Neuron (in vitro differentiated cells): ENCODE data around the gene TBL2.
"Not testable (repeated sequence)": the region's sequence is repeated elsewhere in the genome, so short reads cannot be mapped to it uniquely, and the experiment has no call there.

Source experiments
- H2AFZ ChIP-seq: one replicate; pipeline ENCODE4 v1.6.1; 2013; ENCODE audit warnings: low read depth, mild to moderate bottlenecking, inconsistent platforms, low read length, moderate library complexity
- H3K27me3 ChIP-seq: one replicate; pipeline ENCODE4 v1.6.1; 2013; ENCODE audit warnings: low read length; ENCODE audit not compliant: insufficient read depth
- H3K36me3 ChIP-seq: one replicate; pipeline ENCODE4 v1.6.1; 2013; ENCODE audit warnings: low read length; ENCODE audit not compliant: insufficient read depth
- H3K4me1 ChIP-seq: one replicate; pipeline ENCODE4 v1.6.1; 2013; ENCODE audit warnings: low read length; ENCODE audit not compliant: insufficient read depth
- H3K4me3 ChIP-seq: 2 replicates; pipeline ENCODE4 v1.5.1; 2013; ENCODE audit warnings: mild to moderate bottlenecking, low read length, moderate library complexity
- H3K9me3 ChIP-seq: one replicate; pipeline ENCODE4 v1.6.1; 2013; ENCODE audit warnings: low read length

Gene TBL2

GRCh38 chr7:73530800-73531199, 47.6 kb downstream of the TBL2 start:
- Histone ChIP-seq H3K27me3 (no peaks in the 10 kb centered on the region), H3K36me3 (peaks cover 5% of the 10 kb centered on the region), H3K9me3 (no peaks in the 10 kb centered on the region), H3K4me3 (no peak overlapping the region), H3K4me1 (no peaks in the 10 kb centered on the region), H2AFZ (no peak overlapping the region)

- H3K36me3 ChIP-seq: no peaks in the 10 kb centered on the region
- no peak overlapping the region for H3K4me3 ChIP-seq
- no peak overlapping the region for H2AFZ ChIP-seq
- H3K9me3 ChIP-seq: no peaks in the 10 kb centered on the region
- no peaks in the 10 kb centered on the region for H3K4me1 ChIP-seq
- no peaks in the 10 kb centered on the region for H3K27me3 ChIP-seq
Measured at GRCh38 chr7:73526896-73527821, 51.2 kb downstream of the TBL2 start.

- H2AFZ ChIP-seq, H3K36me3 ChIP-seq, H3K4me3 ChIP-seq, H3K4me1 ChIP-seq, H3K27me3 ChIP-seq, H3K9me3 ChIP-seq: not testable (repeated sequence)
Measured at GRCh38 chr7:73526158-73526494, 52.3 kb downstream of the TBL2 start.

GRCh38 chr7:73522105-73522872, 56.1 kb downstream of the TBL2 start, which contains the start of gene BAZ1B:
TSS of gene BAZ1B (minus strand) at chr7:73522293. CDS start at chr7:73521933, 360 bp downstream.
- Histone ChIP-seq H3K4me3 (peak within 1 kb of the TSS; percentile 56), H3K27me3 (no peaks in the 10 kb centered on the region), H3K4me1 (peaks cover 20% of the 10 kb centered on the region), H2AFZ (peak within 1 kb of the TSS; percentile 13), H3K9me3 (no peaks in the 10 kb centered on the region), H3K36me3 (peaks cover 18% of the 10 kb centered on the region)

GRCh38 chr7:73521636-73522104, 56.7 kb downstream of the TBL2 start:
- H2AFZ ChIP-seq: peak overlapping the region; percentile 13
- H3K9me3 ChIP-seq: no peaks in the 10 kb centered on the region
- H3K4me1 ChIP-seq: peaks cover 20% of the 10 kb centered on the region
- no peaks in the 10 kb centered on the region for H3K27me3 ChIP-seq
- H3K4me3 ChIP-seq: peak overlapping the region; percentile 56
- peaks cover 23% of the 10 kb centered on the region for H3K36me3 ChIP-seq

- Histone ChIP-seq H3K27me3 (no peaks in the 10 kb centered on the region), H3K9me3 (no peaks in the 10 kb centered on the region), H3K4me1 (peaks cover 20% of the 10 kb centered on the region), H3K36me3 (peaks cover 30% of the 10 kb centered on the region), H3K4me3 (peak overlapping the region; percentile 56), H2AFZ (peak overlapping the region; percentile 13)
Measured at GRCh38 chr7:73520673-73521635, 57.4 kb downstream of the TBL2 start.

- H2AFZ ChIP-seq: no peak overlapping the region
- peaks cover 39% of the 10 kb centered on the region for H3K36me3 ChIP-seq
- H3K4me1 ChIP-seq: peaks cover 20% of the 10 kb centered on the region
- H3K9me3 ChIP-seq: peaks cover 3% of the 10 kb centered on the region
- peak overlapping the region; percentile 56 for H3K4me3 ChIP-seq
- no peaks in the 10 kb centered on the region for H3K27me3 ChIP-seq
Measured at GRCh38 chr7:73519867-73520672, 58.3 kb downstream of the TBL2 start.

GRCh38 chr7:73518470-73518869, 59.9 kb downstream of the TBL2 start:
- Histone ChIP-seq H3K4me1 (peaks cover 20% of the 10 kb centered on the region), H3K36me3 (peaks cover 54% of the 10 kb centered on the region), H3K4me3 (peak overlapping the region; percentile 56), H3K9me3 (peaks cover 3% of the 10 kb centered on the region), H2AFZ (no peak overlapping the region), H3K27me3 (no peaks in the 10 kb centered on the region)
